OCI-LY7 (cell line): ENCODE results near the gene FBXW8.

ENCODE experiments used
- CTCF ChIP-seq: fragments of 200-600 bp; sonication (generic); conservative IDR thresholded peaks from 2 replicates; pipeline ENCODE4 v1.5.1; 2014; ENCODE audit warnings: mild to moderate bottlenecking, antibody characterized with exemption, low read length, moderate library complexity, mixed read lengths
- EZH2phosphoT487 ChIP-seq: fragments of 200-600 bp; sonication (generic); IDR thresholded peaks from 2 replicates; pipeline ENCODE4 v1.6.1; 2018; ENCODE audit warnings: low read depth, borderline replicate concordance, mild to moderate bottlenecking, mixed run types, antibody characterized with exemption, low read length, moderate library complexity, mixed read lengths

GRCh38 chr12:117061555-117062079 is 150.9 kb downstream of the FBXW8 start:
- no peak for TF ChIP-seq CTCF
- TF ChIP-seq EZH2phosphoT487, result no peak
